ENCODE data around the gene MKRN2.

The MKRN2 gene

DNA sequence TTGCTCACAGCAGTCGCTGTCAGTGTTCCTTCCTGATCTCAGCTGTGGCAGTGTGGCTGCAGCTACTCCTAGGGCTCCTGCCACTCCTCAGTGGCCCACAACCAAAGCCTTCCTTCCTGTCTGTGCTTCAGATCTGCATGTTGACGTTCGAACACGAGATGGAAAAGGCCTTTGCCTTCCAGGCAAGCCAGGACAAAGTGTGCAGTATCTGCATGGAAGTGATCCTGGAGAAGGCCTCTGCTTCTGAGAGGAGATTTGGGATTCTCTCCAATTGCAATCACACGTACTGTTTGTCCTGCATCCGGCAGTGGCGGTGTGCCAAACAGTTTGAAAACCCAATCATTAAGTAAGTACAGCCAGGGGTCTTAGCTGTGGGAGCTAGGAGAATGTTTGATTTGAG lies 17.8 kb downstream of the MKRN2 start:
- Histone ChIP-seq H3K27ac (ENCODE audit: low read depth, low read length) (no peak overlapping the region), H3K9ac (ENCODE audit: low read depth, low read length) (no peak overlapping the region), H3K27me3 (ENCODE audit: insufficient read depth, low read length) (no peaks in the 10 kb centered on the region), H3K36me3 (ENCODE audit: insufficient read depth, low read length) (peaks cover 91% of the 10 kb centered on the region), H3K4me3 (ENCODE audit: low read length) (no peak overlapping the region), H3K9me3 (ENCODE audit: insufficient read depth, low read depth, low read length) (no peaks in the 10 kb centered on the region), H3K4me1 (ENCODE audit: insufficient read depth, low read length) (no peaks in the 10 kb centered on the region)
- WGBS = 96% methylated on average over 7 of the region's 7 CpGs

DNA sequence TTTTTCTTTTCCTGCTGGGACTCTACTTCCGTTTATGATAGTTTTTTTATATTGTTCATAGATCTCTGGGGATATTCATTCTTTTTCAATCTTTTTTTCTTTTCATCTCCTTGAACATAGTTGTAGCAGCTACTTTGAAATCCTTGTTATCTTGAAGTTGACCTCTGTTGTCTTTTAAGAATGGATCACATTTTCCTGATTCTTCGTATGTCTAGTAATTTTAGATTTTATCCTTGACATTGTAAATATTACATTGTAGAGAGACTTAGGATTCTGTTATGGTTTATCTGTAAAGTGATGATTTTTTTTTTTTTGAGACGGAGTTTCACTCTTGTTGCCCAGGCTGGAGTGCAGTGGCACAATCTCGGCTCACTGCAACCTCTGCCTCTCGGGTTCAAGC lies 20.5 kb downstream of the MKRN2 start:
- Histone ChIP-seq H3K36me3 (ENCODE audit: insufficient read depth, low read length) (peaks cover 83% of the 10 kb centered on the region), H3K9me3 (ENCODE audit: insufficient read depth, low read depth, low read length) (no peaks in the 10 kb centered on the region), H3K27me3 (ENCODE audit: insufficient read depth, low read length) (no peaks in the 10 kb centered on the region), H3K9ac (ENCODE audit: low read depth, low read length) (no peak overlapping the region), H3K4me3 (ENCODE audit: low read length) (no peak overlapping the region), H3K4me1 (ENCODE audit: insufficient read depth, low read length) (no peaks in the 10 kb centered on the region), H3K27ac (ENCODE audit: low read depth, low read length) (no peak overlapping the region)
- WGBS = 93% methylated on average over 3 of the region's 5 CpGs

DNA sequence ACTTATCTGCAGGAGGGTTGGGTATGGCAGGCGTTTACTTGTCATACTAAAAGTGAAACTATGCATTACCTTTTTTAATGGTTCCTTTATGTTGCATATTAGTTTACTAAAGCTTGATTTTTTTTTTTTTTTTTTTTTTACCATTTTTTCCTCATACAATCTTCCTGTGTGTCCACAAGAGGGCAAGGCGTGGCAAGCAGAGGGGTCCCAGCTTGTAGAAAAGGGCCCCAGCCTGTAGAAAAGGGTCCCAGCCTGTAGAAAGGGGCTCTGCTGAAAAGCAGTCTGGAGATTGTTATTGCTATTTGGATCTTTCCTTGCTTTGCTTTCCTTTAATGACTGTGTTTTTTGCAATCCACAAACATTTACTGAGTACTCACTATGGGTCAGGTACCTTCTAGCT lies 21.9 kb downstream of the MKRN2 start:
- H3K9me3 ChIP-seq (ENCODE audit: insufficient read depth, low read depth, low read length) = no peaks in the 10 kb centered on the region
- H3K27ac ChIP-seq (ENCODE audit: low read depth, low read length) = no peak overlapping the region
- H3K9ac ChIP-seq (ENCODE audit: low read depth, low read length) = no peak overlapping the region
- no peaks in the 10 kb centered on the region for H3K4me1 ChIP-seq (ENCODE audit: insufficient read depth, low read length)
- no peak overlapping the region for H3K4me3 ChIP-seq (ENCODE audit: low read length)
- H3K27me3 ChIP-seq (ENCODE audit: insufficient read depth, low read length) = no peaks in the 10 kb centered on the region
- WGBS = 95% methylated on average over 1 of the region's 2 CpGs
- H3K36me3 ChIP-seq (ENCODE audit: insufficient read depth, low read length) = peaks cover 85% of the 10 kb centered on the region

DNA sequence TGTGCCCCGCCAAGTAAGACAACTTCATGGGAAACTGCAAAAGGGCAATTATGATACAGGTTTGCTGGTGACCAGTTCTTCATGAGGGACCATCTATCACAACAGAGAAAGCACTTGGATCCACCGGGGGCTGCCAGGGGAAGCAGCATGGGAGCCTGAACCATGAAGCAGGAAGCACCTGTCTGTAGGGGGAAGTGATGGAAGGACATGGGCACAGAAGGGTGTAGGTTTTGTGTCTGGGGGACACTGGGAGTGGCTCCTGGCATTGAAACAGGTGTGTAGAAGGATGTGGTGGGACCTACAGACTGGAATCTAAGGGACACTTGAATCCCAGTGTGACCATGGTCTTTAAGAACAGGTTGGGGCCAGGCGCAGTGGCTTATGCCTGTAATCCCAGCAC lies 22.6 kb downstream of the MKRN2 start:
- Histone ChIP-seq H3K4me1 (ENCODE audit: insufficient read depth, low read length) (no peaks in the 10 kb centered on the region), H3K27ac (ENCODE audit: low read depth, low read length) (no peak overlapping the region), H3K27me3 (ENCODE audit: insufficient read depth, low read length) (no peaks in the 10 kb centered on the region), H3K9me3 (ENCODE audit: insufficient read depth, low read depth, low read length) (no peaks in the 10 kb centered on the region), H3K36me3 (ENCODE audit: insufficient read depth, low read length) (peaks cover 85% of the 10 kb centered on the region), H3K9ac (ENCODE audit: low read depth, low read length) (no peak overlapping the region), H3K4me3 (ENCODE audit: low read length) (no peak overlapping the region)
- WGBS = 96% methylated on average over 3 of the region's 3 CpGs

DNA sequence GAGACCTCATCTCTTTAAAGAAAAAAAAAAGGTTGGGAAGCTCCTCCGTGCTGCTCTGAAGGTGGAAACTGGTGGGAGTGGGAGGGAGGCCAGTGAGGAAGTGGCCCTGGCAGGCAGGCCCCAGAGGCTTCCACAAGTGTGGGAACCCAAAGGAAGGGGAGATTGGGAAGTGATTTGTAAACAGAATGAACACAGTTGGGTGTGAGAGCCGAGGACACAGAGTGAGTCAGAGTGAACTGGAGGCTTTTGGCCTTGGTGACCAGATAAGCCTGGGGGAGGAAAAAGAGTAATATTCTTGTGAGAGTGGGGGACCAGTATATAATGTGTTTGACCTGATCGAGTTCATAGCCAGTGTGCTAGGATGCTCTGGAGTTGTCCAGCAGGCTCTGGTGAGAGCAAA lies 23.0 kb downstream of the MKRN2 start:
- Histone ChIP-seq H3K36me3 (ENCODE audit: insufficient read depth, low read length) (peaks cover 85% of the 10 kb centered on the region), H3K4me3 (ENCODE audit: low read length) (no peak overlapping the region), H3K9ac (ENCODE audit: low read depth, low read length) (no peak overlapping the region), H3K4me1 (ENCODE audit: insufficient read depth, low read length) (no peaks in the 10 kb centered on the region), H3K27me3 (ENCODE audit: insufficient read depth, low read length) (no peaks in the 10 kb centered on the region), H3K9me3 (ENCODE audit: insufficient read depth, low read depth, low read length) (no peaks in the 10 kb centered on the region), H3K27ac (ENCODE audit: low read depth, low read length) (no peak overlapping the region)
- 91% methylated on average over 3 of the region's 3 CpGs for WGBS

DNA sequence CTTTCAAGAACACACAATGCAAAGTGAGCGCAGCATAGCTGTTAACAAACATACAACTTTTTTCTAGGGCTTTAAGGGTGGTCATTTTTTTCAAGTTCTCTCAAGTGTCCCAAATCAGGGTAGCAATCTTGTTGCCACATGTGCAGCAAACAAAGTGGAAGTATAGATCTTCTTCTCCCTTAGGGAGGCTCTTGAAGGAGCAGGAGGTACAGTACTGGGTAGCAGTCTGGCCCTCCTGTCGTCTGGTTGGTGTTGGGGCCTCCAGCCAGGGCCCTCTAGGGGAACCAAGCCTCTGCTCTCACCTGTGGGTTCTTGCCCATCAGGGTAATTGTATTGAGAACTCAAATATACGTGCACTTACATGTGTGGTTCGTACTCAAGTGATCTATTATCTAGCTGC lies 25.8 kb downstream of the MKRN2 start:
- Histone ChIP-seq H3K27me3 (ENCODE audit: insufficient read depth, low read length) (no peaks in the 10 kb centered on the region), H3K27ac (ENCODE audit: low read depth, low read length) (no peak overlapping the region), H3K4me1 (ENCODE audit: insufficient read depth, low read length) (no peaks in the 10 kb centered on the region), H3K9me3 (ENCODE audit: insufficient read depth, low read depth, low read length) (no peaks in the 10 kb centered on the region), H3K4me3 (ENCODE audit: low read length) (no peak overlapping the region), H3K9ac (ENCODE audit: low read depth, low read length) (no peak overlapping the region), H3K36me3 (ENCODE audit: insufficient read depth, low read length) (peaks cover 85% of the 10 kb centered on the region)
- 95% methylated on average over 3 of the region's 4 CpGs for WGBS

DNA sequence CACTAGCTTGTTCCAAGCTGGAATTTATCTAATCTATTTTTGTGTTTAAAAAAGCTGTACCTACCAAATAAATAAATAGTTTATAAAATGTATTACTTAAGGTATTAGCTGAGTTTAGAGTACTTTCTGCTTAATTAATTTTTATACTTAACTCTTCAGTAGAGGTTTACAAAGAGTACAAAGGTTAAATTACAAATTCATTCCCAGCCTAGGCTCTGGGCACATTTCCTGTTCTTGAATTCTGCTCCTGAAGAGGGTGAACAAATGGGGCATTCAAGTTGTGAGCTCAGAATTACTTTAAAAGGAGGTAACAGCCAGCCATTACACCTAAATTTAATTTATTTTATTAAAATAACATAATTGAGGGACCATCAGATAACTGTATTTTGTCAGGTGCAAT lies 26.4 kb downstream of the MKRN2 start:
- Histone ChIP-seq H3K9me3 (ENCODE audit: insufficient read depth, low read depth, low read length) (no peaks in the 10 kb centered on the region), H3K27ac (ENCODE audit: low read depth, low read length) (no peak overlapping the region), H3K4me3 (ENCODE audit: low read length) (no peak overlapping the region), H3K27me3 (ENCODE audit: insufficient read depth, low read length) (no peaks in the 10 kb centered on the region), H3K4me1 (ENCODE audit: insufficient read depth, low read length) (no peaks in the 10 kb centered on the region), H3K36me3 (ENCODE audit: insufficient read depth, low read length) (peaks cover 86% of the 10 kb centered on the region), H3K9ac (ENCODE audit: low read depth, low read length) (no peak overlapping the region)

DNA sequence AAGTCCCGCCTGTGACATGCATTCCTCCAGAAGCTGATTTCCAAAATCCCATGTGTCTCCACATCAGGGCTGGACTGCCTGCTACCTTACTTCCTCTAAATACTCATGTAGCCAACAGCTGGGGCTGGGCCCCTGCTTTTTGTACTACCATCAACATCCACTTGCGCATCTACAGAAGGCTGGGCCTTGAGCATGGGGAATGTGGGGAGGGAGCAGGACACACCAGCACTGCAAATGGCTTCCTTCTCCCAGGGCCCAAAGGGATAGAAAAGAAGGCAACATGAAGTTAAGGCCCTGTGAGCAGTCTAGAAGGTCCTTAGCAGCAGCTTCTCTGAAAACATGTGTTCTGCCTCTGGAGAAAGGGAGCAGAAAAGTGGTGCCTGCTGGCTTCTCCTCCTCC lies 27.2 kb downstream of the MKRN2 start:
- Histone ChIP-seq H3K27ac (ENCODE audit: low read depth, low read length) (no peak overlapping the region), H3K27me3 (ENCODE audit: insufficient read depth, low read length) (no peaks in the 10 kb centered on the region), H3K4me1 (ENCODE audit: insufficient read depth, low read length) (no peaks in the 10 kb centered on the region), H3K9me3 (ENCODE audit: insufficient read depth, low read depth, low read length) (no peaks in the 10 kb centered on the region), H3K36me3 (ENCODE audit: insufficient read depth, low read length) (peaks cover 90% of the 10 kb centered on the region), H3K9ac (ENCODE audit: low read depth, low read length) (no peak overlapping the region), H3K4me3 (ENCODE audit: low read length) (no peak overlapping the region)
- 98% methylated on average over 2 of the region's 2 CpGs for WGBS

DNA sequence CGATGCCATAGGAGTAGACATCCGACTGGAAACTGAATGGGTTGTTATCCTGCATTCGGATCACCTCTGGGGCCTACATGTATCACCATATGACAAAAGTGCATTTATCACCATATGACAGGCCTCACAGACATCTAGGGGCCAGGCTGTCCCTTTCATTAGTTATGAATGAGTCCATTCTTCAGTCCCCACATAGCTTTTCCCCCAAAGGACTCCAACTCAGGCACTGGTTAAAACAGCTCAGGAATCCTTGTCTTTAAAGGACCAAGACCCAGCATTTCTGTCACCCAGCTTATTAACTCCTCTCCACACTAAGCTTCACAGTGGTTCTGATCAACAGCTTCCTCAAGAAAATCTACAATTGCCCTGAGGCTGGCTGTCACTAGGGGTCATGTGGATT lies 28.3 kb downstream of the MKRN2 start:
- no peaks in the 10 kb centered on the region for H3K27me3 ChIP-seq (ENCODE audit: insufficient read depth, low read length)
- H3K4me3 ChIP-seq (ENCODE audit: low read length) = no peak overlapping the region
- peaks cover 85% of the 10 kb centered on the region for H3K36me3 ChIP-seq (ENCODE audit: insufficient read depth, low read length)
- WGBS = 95% methylated on average over 3 of the region's 3 CpGs
- no peaks in the 10 kb centered on the region for H3K9me3 ChIP-seq (ENCODE audit: insufficient read depth, low read depth, low read length)
- H3K9ac ChIP-seq (ENCODE audit: low read depth, low read length) = no peak overlapping the region
- H3K4me1 ChIP-seq (ENCODE audit: insufficient read depth, low read length) = no peaks in the 10 kb centered on the region
- no peak overlapping the region for H3K27ac ChIP-seq (ENCODE audit: low read depth, low read length)

DNA sequence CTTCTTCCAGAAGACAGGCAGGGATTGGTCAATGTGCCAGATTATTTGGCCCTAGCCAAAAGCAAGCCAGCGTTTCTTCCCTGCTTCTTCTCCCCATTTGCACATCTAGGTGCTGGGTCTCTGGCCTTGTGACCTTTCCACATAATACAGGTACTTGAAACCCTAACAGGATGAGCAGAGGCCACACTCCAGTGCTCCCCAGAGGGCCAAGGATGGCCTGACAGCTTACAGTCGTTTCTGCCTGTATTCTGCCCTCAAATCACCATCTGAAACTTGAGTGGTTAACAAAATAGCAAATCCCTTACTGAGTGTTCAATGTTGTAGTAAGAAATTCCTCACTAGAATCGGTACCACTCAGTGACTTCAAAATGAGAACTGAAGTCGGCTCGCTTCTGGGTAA lies 29.1 kb downstream of the MKRN2 start:
- Histone ChIP-seq H3K27ac (ENCODE audit: low read depth, low read length) (peak overlapping the region; percentile 25; the same call in 1 of the 2 replicates), H3K27me3 (ENCODE audit: insufficient read depth, low read length) (no peaks in the 10 kb centered on the region), H3K9ac (ENCODE audit: low read depth, low read length) (no peak overlapping the region), H3K9me3 (ENCODE audit: insufficient read depth, low read depth, low read length) (no peaks in the 10 kb centered on the region), H3K4me3 (ENCODE audit: low read length) (no peak overlapping the region), H3K36me3 (ENCODE audit: insufficient read depth, low read length) (peaks cover 92% of the 10 kb centered on the region), H3K4me1 (ENCODE audit: insufficient read depth, low read length) (no peaks in the 10 kb centered on the region)
- 94% methylated on average over 5 of the region's 5 CpGs for WGBS

DNA sequence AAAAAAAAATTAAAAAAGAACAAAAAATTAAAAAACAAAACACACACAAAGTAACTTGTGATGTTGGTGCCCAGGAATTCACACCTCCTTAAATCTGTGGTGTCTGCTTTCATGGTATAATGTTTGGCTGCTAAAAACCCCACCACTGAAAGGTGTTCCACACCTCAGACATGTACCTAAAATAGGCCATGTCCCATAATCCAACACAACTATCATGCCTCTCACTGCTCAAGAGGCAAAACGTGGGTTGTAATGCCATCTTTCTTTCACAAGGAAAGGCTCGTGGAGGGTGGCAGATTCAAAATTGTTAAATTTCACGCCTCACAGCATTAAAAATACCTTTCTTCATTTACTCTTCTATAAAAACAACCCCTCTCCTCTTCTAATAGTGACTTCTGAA lies 29.5 kb downstream of the MKRN2 start:
- H3K36me3 ChIP-seq (ENCODE audit: insufficient read depth, low read length) = peaks cover 92% of the 10 kb centered on the region
- WGBS = 96% methylated on average over 3 of the region's 3 CpGs
- H3K9me3 ChIP-seq (ENCODE audit: insufficient read depth, low read depth, low read length) = no peaks in the 10 kb centered on the region
- H3K4me3 ChIP-seq (ENCODE audit: low read length) = no peak overlapping the region
- no peak overlapping the region for H3K27ac ChIP-seq (ENCODE audit: low read depth, low read length)
- no peaks in the 10 kb centered on the region for H3K27me3 ChIP-seq (ENCODE audit: insufficient read depth, low read length)
- no peaks in the 10 kb centered on the region for H3K4me1 ChIP-seq (ENCODE audit: insufficient read depth, low read length)
- H3K9ac ChIP-seq (ENCODE audit: low read depth, low read length) = no peak overlapping the region

All from HUES64 (cell line).